ENCODE data around the gene LRPPRC.

DNA sequence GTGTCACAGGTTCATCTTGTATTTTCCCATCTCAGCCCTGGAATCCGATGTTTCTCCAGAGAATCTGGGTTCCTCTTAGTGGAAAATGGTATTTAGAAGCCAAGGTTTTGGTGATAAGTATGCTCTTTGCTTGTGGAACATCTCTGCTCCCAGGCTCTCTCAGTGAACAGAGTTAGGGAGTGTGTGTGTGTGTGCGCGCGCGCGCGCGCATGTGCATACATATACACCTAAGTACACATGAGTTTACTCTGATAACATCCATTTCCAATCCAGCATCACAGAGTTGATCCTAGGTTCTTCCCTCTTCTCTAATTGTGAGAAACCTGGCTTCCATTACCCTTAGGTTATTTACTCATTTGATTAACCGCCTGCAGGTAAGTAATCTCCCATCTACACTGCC is 115.3 kb downstream of the LRPPRC start:
- TF ChIP-seq, protein P1, sequence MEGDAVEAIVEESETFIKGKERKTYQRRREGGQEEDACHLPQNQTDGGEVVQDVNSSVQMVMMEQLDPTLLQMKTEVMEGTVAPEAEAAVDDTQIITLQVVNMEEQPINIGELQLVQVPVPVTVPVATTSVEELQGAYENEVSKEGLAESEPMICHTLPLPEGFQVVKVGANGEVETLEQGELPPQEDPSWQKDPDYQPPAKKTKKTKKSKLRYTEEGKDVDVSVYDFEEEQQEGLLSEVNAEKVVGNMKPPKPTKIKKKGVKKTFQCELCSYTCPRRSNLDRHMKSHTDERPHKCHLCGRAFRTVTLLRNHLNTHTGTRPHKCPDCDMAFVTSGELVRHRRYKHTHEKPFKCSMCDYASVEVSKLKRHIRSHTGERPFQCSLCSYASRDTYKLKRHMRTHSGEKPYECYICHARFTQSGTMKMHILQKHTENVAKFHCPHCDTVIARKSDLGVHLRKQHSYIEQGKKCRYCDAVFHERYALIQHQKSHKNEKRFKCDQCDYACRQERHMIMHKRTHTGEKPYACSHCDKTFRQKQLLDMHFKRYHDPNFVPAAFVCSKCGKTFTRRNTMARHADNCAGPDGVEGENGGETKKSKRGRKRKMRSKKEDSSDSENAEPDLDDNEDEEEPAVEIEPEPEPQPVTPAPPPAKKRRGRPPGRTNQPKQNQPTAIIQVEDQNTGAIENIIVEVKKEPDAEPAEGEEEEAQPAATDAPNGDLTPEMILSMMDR (IDR thresholded peaks at IDR 0.05), result no peak
- TF ChIP-seq, protein P2, sequence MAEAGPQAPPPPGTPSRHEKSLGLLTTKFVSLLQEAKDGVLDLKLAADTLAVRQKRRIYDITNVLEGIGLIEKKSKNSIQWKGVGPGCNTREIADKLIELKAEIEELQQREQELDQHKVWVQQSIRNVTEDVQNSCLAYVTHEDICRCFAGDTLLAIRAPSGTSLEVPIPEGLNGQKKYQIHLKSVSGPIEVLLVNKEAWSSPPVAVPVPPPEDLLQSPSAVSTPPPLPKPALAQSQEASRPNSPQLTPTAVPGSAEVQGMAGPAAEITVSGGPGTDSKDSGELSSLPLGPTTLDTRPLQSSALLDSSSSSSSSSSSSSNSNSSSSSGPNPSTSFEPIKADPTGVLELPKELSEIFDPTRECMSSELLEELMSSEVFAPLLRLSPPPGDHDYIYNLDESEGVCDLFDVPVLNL (CRISPR knock-in tag; IDR thresholded peaks at IDR 0.05; ENCODE audit: borderline replicate concordance, low read depth), result no peak
- TF ChIP-seq, protein P3, sequence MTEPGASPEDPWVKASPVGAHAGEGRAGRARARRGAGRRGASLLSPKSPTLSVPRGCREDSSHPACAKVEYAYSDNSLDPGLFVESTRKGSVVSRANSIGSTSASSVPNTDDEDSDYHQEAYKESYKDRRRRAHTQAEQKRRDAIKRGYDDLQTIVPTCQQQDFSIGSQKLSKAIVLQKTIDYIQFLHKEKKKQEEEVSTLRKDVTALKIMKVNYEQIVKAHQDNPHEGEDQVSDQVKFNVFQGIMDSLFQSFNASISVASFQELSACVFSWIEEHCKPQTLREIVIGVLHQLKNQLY (CRISPR knock-in tag; IDR thresholded peaks at IDR 0.05), result no peak
- TF ChIP-seq SP1 (CRISPR knock-in tag; conservative IDR thresholded peaks at IDR 0.05) (no peak), ESRRA (CRISPR knock-in tag; IDR thresholded peaks at IDR 0.05; ENCODE audit: borderline replicate concordance) (no peak), ZNF219 (CRISPR knock-in tag; IDR thresholded peaks at IDR 0.05; ENCODE audit: borderline replicate concordance) (no peak), ZNF232 (CRISPR knock-in tag; IDR thresholded peaks at IDR 0.05) (no peak), ZBTB21 (CRISPR knock-in tag; IDR thresholded peaks at IDR 0.05; ENCODE audit: borderline replicate concordance) (no peak)
- TF ChIP-seq, protein P4, sequence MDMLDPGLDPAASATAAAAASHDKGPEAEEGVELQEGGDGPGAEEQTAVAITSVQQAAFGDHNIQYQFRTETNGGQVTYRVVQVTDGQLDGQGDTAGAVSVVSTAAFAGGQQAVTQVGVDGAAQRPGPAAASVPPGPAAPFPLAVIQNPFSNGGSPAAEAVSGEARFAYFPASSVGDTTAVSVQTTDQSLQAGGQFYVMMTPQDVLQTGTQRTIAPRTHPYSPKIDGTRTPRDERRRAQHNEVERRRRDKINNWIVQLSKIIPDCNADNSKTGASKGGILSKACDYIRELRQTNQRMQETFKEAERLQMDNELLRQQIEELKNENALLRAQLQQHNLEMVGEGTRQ (CRISPR knock-in tag; IDR thresholded peaks at IDR 0.05), result no peak
